ENCODE results near the gene ODAD4. TPM values are rescaled to one million over a fixed set of nuclear protein-coding genes. Genes with fewer than 3 reads are reported as not detected.

Gene ODAD4
- total and polyA plus RNA-seq, 2 of the 8 experiments (the other 6 are each of a cell fraction or from before 2014, with no cell fraction given): 0.48 to 1.3 TPM

DNA sequence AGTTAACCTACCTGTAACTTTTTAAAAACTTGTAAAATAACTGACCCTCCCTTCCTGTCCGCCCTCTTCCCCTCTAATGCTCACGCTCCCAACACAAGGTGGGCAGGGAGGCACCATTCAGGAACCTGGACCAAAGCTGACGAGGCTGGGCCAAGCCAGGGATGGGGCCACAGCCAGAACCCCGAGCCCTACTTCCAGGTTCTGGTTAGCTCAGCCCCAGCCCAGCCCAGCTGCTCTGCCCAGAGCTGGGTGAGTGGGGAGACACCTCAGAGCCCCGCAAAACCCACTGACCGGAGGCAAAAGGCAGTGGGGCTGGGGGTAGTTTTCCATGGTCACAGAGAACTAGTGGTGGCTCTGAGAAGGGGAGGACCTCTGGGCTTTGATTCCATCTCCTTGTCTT, 43.6 kb downstream of the ODAD4 start:
- Histone ChIP-seq H3K4ac (replicated peaks; ENCODE audit: insufficient read length, low read depth, low read length) (no peak overlapping the region), H3K14ac (ENCODE audit: insufficient read length) (no peak overlapping the region), H3K23ac (ENCODE audit: insufficient read length) (no peak overlapping the region), H4K20me1 (replicated peaks in 1 of 2; ENCODE audit: control insufficient read depth in 1 of 2, insufficient read depth in 2 of 2, low read length in 2 of 2) (peaks cover 2 to 17% of the 10 kb centered on the region in 2 experiments), H4K8ac (ENCODE audit: extremely low read depth, insufficient read depth, low read length) (no peak overlapping the region), H3K23me2 (ENCODE audit: low read depth, low read length) (no peaks in the 10 kb centered on the region; the same call in 1 of the 2 replicates), H3K9ac (replicated peaks in 1 of 4; ENCODE audit: extremely low read depth in 1 of 4, low read depth in 3 of 4, low read length in 3 of 4) (no peak overlapping the region), H3K36me3 (ENCODE audit: control insufficient read depth in 2 of 4, insufficient read depth in 4 of 4, low read length in 3 of 4) (peaks cover 32 to 66% (median 59%) of the 10 kb centered on the region in 4 experiments), H2AK5ac (ENCODE audit: low read depth, low read length) (no peak overlapping the region), H3K4me1 (replicated peaks in 1 of 4; ENCODE audit: control insufficient read depth in 3 of 4, insufficient read depth in 4 of 4, low read length in 3 of 4) (no peaks in the 10 kb centered on the region), H2BK12ac (ENCODE audit: low read depth, low read length) (no peak overlapping the region), H2BK15ac (ENCODE audit: low read length) (no peak overlapping the region), H2BK120ac (replicated peaks; ENCODE audit: low read depth, low read length) (no peak overlapping the region), H3K27me3 (replicated peaks in 1 of 4; ENCODE audit: control insufficient read depth in 3 of 4, extremely low read depth in 1 of 4, insufficient read depth in 3 of 4, low read length in 3 of 4) (no peaks in the 10 kb centered on the region), H2BK5ac (ENCODE audit: low read depth, low read length) (no peak overlapping the region), H2BK20ac (ENCODE audit: low read length) (no peak overlapping the region), H4K91ac (replicated peaks; ENCODE audit: insufficient read length, low read length) (no peak overlapping the region), H3K18ac (ENCODE audit: extremely low read depth, low read length) (no peak overlapping the region), H2AFZ (ENCODE audit: low read length) (no peak overlapping the region), H4K5ac (ENCODE audit: insufficient read length, low read depth, low read length) (no peak overlapping the region), H3K79me1 (ENCODE audit: low read depth, low read length) (no peaks in the 10 kb centered on the region; the same call in 1 of the 2 replicates), H3K9me3 (ENCODE audit: insufficient read depth in 2 of 2, low read depth in 1 of 2, low read length in 1 of 2) (no peaks in the 10 kb centered on the region), H3K4me2 (ENCODE audit: insufficient read depth in 1 of 2, low read depth in 2 of 2, low read length in 2 of 2) (no peak overlapping the region), H3K79me2 (ENCODE audit: control insufficient read depth in 1 of 2, insufficient read depth in 2 of 2, low read length in 2 of 2) (no peaks in the 10 kb centered on the region), H3K4me3 (ENCODE audit: extremely low read depth in 1 of 4, insufficient read depth in 2 of 4, low read depth in 3 of 4, low read length in 4 of 4) (no peak overlapping the region), H3K27ac (ENCODE audit: low read depth, low read length) (no peak overlapping the region), H3K56ac (replicated peaks; ENCODE audit: insufficient read length, low read depth, low read length) (no peak overlapping the region)
- no peak for DNase-seq (ENCODE audit: low read depth in 1 of 2, low spot score in 2 of 2)
- CTCF ChIA-PET (ENCODE audit: partially characterized antibody): interaction anchor here (0.7 to 6.5 kb wide), 3 partner anchors 10 to 575 kb away, joined by 3 to 60 read pairs (median 4); partner anchors contain the start of gene CNP
- TF ChIP-seq ASH2L (IDR thresholded peaks at IDR 0.05; ENCODE audit: low read length): no peak
- no peak for TF ChIP-seq NANOG (IDR thresholded peaks at IDR 0.05; ENCODE audit: insufficient read depth, low read depth, low read length, poor library complexity, severe bottlenecking)
- TF ChIP-seq SP4 (IDR thresholded peaks at IDR 0.05; ENCODE audit: low read length): no peak
- POLR2A ChIA-PET (ENCODE audit: partially characterized antibody): interaction anchor here (0.8 to 4.5 kb wide), 5 partner anchors 8 to 43 kb away, joined by 3 to 32 read pairs (median 5); partner anchors contain the start of genes CNP and DNAJC7
- 92% methylated on average over 6 of the region's 6 CpGs; no CpG with 5 or more reads in 1 of the 2 experiments for WGBS, 2 experiments (ENCODE audit: extremely low coverage in 1 of 2, insufficient coverage in 1 of 2, insufficient read length in 1 of 2, insufficient replicate concordance in 2 of 2, low coverage in 1 of 2, low lambda C conversion rate in 2 of 2, missing lambda C conversion rate in 1 of 2)
- no peak for FAIRE-seq

Data from H1 (cell line).